Measurements from ENCODE around the gene RRP1B.

DNA sequence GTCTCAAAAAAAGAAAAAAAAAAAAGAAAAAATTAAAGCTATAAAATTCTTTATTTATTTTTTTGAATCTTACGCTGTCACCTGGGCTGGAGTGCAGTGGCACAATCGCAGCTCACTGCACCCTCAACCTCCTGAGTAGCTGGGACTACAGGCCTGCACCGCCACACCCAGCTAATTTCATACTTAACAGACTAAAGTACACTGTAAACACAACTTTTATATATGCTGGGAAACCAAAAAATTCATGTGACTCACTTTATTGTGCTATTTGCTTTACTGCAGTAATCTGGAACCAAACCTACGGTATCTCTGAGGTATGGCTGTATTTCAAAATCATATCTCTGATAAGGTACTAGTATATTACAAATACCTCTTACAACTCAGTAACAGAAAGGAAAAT is 40.4 kb upstream of the RRP1B start:
- TF ChIP-seq, protein P1, sequence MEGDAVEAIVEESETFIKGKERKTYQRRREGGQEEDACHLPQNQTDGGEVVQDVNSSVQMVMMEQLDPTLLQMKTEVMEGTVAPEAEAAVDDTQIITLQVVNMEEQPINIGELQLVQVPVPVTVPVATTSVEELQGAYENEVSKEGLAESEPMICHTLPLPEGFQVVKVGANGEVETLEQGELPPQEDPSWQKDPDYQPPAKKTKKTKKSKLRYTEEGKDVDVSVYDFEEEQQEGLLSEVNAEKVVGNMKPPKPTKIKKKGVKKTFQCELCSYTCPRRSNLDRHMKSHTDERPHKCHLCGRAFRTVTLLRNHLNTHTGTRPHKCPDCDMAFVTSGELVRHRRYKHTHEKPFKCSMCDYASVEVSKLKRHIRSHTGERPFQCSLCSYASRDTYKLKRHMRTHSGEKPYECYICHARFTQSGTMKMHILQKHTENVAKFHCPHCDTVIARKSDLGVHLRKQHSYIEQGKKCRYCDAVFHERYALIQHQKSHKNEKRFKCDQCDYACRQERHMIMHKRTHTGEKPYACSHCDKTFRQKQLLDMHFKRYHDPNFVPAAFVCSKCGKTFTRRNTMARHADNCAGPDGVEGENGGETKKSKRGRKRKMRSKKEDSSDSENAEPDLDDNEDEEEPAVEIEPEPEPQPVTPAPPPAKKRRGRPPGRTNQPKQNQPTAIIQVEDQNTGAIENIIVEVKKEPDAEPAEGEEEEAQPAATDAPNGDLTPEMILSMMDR (IDR thresholded peaks at IDR 0.05; ENCODE audit: low read length), result no peak
- no peak for TF ChIP-seq EZH2phosphoT487 (IDR thresholded peaks at IDR 0.05; ENCODE audit: low read length)
- no peak for TF ChIP-seq EZH2 (optimal IDR thresholded peaks at IDR 0.05; ENCODE audit: low read depth, low read length)
